Measurements from ENCODE around the gene TMEM59L.

DNA sequence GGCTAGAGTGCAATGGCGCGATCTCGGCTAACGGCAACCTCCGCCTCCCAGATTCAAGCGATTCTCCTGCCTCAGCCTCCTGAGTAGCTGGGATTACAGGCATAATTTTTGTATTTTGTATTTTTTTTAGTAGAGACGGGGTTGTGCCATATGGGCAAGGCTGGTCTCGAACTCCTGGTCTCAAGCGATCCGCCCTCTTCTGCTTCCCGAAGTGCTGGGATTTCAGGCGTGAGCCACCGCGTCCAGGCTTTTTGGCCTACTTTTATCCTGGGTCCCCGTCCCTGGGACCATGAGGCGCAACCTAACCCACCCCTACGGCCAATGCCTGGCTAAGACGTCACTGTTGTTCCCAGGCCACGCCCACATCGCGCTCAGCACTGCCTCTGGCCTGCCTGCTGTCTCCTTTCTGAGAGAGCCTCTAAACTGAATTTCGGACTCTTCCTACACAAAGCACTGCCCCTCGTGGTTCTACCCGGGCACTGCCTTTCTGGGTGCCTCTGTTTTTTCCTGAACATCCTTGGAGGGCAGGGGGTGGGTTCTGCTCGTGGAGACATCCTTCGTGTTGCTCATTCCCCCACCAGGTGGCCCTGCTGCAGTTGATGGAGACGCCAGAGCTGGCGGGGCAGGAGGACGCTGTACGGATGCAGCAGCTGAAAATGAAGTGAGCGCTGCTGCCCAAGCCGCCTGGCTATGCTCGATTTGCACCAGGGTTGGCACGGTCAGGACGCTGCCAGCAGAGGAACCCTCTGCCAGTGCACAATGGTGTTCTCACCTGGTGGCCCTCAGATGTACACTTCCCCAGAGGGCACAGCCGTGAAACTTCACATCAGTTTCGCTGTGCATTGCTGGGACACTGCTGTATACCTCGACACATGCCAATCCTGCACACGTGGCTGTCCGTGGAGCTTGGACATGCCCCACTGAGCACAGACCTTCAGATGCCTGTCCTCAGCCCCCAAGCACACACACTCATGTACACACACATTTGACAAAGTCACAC is 22.1 kb upstream of the TMEM59L start:
- TF ChIP-seq GATA2 (IDR thresholded peaks at IDR 0.05; ENCODE audit: low read depth, low read length) (no peak), GATA3 (IDR thresholded peaks at IDR 0.05; ENCODE audit: low read depth, low read length) (no peak)
